ENCODE results near the gene TCEA3. TPM values are rescaled to one million over a fixed set of nuclear protein-coding genes. Genes with fewer than 3 reads are reported as not detected.

TCEA3 gene
- total and polyA plus RNA-seq, 11 donors, result 21.5 to 87.3 (median 55.9) TPM

- peak overlapping the region in 9 of 12 donors; percentile 50 to 86 (median 79) for H3K27ac ChIP-seq
- H3K9me3 ChIP-seq, result peaks cover 0 to 4% (median 0%) of the 10 kb centered on the region in 12 donors
- peaks cover 0 to 13% (median 0%) of the 10 kb centered on the region in 9 donors for H3K36me3 ChIP-seq
- H3K4me1 ChIP-seq, result peaks cover 4 to 38% (median 26%) of the 10 kb centered on the region in 12 donors
- ATAC-seq, result no peak
- intact Hi-C loops (cut with DNase I), result loop anchor here in 2 of 10 donors (2.0 kb wide), 2 partner anchors 25 to 27 kb away; partner anchors contain the start of gene ZNF436 (in 1 of the 2)
- H3K27me3 ChIP-seq, result no peaks in the 10 kb centered on the region
- TF ChIP-seq POLR2A (IDR thresholded peaks at IDR 0.05), result no peak
- no peak for TF ChIP-seq CTCF (IDR thresholded peaks at IDR 0.05)
- no peak for DNase-seq
- no peak overlapping the region for H3K4me3 ChIP-seq
- 84 to 90% (median 88%) methylated on average over 4 of the region's 4 CpGs for WGBS, 4 donors
Measured at GRCh38 chr1:23395849-23396248, 28.7 kb downstream of the TCEA3 start.

DNA sequence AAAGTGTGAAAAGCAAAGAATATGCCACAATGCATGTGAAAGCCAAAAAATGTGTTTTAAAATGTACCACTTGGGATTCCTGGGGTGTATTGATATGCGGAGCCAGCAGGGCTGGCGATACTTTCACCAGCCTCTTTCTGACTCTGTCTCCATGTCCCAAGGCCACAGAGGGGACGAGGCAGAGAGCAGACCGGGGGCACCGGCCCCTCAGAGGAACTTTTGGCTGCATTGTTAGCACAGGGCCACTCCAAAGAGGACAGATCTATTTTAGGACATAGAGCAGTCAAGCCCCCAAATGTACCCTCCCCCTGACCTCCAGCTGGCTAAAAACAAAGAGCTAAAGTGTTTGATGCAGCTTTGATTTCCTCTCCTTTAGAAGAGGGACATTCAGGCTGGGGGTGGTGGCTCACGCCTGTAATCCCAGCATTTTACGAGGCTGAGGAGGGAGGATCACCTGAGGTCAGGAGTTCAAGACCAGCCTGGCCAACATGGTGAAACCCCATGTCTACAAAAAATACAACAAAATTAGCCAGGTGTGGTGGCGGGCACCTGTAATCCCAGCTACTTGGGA lies 29.3 kb downstream of the TCEA3 start:
- Histone ChIP-seq H3K27ac (peak overlapping the region in 11 of 12 donors; percentile 50 to 86 (median 76)), H3K4me3 (peak overlapping the region in 1 of 12 donors; percentile 6), H3K27me3 (no peaks in the 10 kb centered on the region), H3K4me1 (peaks cover 4 to 35% (median 22%) of the 10 kb centered on the region in 12 donors), H3K9me3 (peaks cover 0 to 4% (median 0%) of the 10 kb centered on the region in 12 donors), H3K36me3 (peaks cover 0 to 13% (median 0%) of the 10 kb centered on the region in 9 donors)
- no peak for ATAC-seq
- DNase-seq, result no peak
- no peak for TF ChIP-seq POLR2A (IDR thresholded peaks at IDR 0.05)
- TF ChIP-seq CTCF (IDR thresholded peaks at IDR 0.05), result no peak
- intact Hi-C loops (cut with DNase I), result loop anchor here in 2 of 10 donors (2.0 kb wide), 2 partner anchors 24 to 26 kb away; partner anchors contain the start of gene ZNF436 (in 1 of the 2)
- WGBS, 4 donors, result 43 to 46% (median 44%) methylated on average over 8 of the region's 8 CpGs

- WGBS, 4 donors, result 16 to 21% (median 17%) methylated on average over 7 of the region's 7 CpGs
- intact Hi-C loops (cut with DNase I), result loop anchor here in 2 of 10 donors (2.0 kb wide), 2 partner anchors 24 to 26 kb away; partner anchors contain the start of gene ZNF436 (in 1 of the 2)
- peaks cover 0 to 13% (median 0%) of the 10 kb centered on the region in 9 donors for H3K36me3 ChIP-seq
- peaks cover 0 to 4% (median 0%) of the 10 kb centered on the region in 12 donors for H3K9me3 ChIP-seq
- H3K27ac ChIP-seq, result peak overlapping the region in 11 of 12 donors; percentile 50 to 86 (median 76)
- TF ChIP-seq CTCF (IDR thresholded peaks at IDR 0.05) (peak in 2 of 12 donors; percentile 11 to 23), POLR2A (IDR thresholded peaks at IDR 0.05) (no peak)
- H3K27me3 ChIP-seq, result no peaks in the 10 kb centered on the region
- ATAC-seq (peak; percentile 69 to 87 (median 86)), DNase-seq (peak; percentile 81 to 90 (median 85))
- H3K4me3 ChIP-seq, result peak overlapping the region in 1 of 12 donors; percentile 6
- H3K4me1 ChIP-seq, result peaks cover 4 to 35% (median 22%) of the 10 kb centered on the region in 12 donors
Measured at GRCh38 chr1:23394684-23395083, 29.9 kb downstream of the TCEA3 start.

DNA sequence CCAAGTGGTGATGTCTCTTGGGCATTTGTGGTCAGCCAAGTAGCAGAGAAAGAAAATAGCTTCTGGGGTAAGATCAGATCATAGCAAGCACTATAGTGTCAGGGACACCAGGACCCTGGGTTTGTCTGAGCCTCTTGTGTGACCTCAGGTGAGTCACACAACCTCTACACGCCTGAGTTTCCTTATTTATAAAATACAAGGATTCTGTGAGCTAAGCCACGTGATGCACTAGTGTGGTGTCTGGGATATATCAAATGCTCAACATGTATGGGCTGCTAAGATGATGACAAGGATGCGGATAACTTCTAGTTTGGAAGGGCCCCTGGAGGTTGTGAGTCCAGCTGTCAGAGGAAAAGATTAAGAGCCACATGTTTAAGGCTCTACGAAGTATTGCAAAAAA lies 30.4 kb downstream of the TCEA3 start:
- Histone ChIP-seq H3K9me3 (peaks cover 0 to 2% (median 0%) of the 10 kb centered on the region in 12 donors), H3K4me1 (peaks cover 4 to 35% (median 22%) of the 10 kb centered on the region in 12 donors), H3K27me3 (no peaks in the 10 kb centered on the region), H3K36me3 (peaks cover 0 to 13% (median 0%) of the 10 kb centered on the region in 9 donors), H3K27ac (peak overlapping the region; percentile 50 to 86 (median 76)), H3K4me3 (no peak overlapping the region)
- 36 to 54% (median 42%) methylated on average over 4 of the region's 4 CpGs for WGBS, 4 donors
- TF ChIP-seq CTCF (IDR thresholded peaks at IDR 0.05), result no peak
- TF ChIP-seq POLR2A (IDR thresholded peaks at IDR 0.05), result no peak
- ATAC-seq, result peak; percentile 21 to 74 (median 59)
- no peak for DNase-seq
- intact Hi-C loops (cut with DNase I), result loop anchor here in 2 of 10 donors (2.0 kb wide), 2 partner anchors 23 to 25 kb away; partner anchors contain the start of gene ZNF436 (in 1 of the 2)
